Posterior cingulate gyrus (tissue), 11 donors: ENCODE results near the gene SLC12A3.
A peak's percentile ranks its signal among the peaks of the same experiment; 100 is the strongest.
"Not testable (repeated sequence)": the region's sequence is repeated elsewhere in the genome, so short reads cannot be mapped to it uniquely, and the experiment has no call there.

Experiments used
- DNase-seq, 10 donors: peaks; one replicate each; pipeline versions ENCODE4 v3.0.0 to v3.0.0-alpha.2; 2020 to 2021; ENCODE audit warnings: mixed read lengths in 3 of 10
- intact Hi-C: fragments of 100-400 bp; cut with DNase I; formaldehyde crosslinking; loops from one replicate; pipeline ENCODE4 v1.15.1; 2023

The SLC12A3 gene

DNA sequence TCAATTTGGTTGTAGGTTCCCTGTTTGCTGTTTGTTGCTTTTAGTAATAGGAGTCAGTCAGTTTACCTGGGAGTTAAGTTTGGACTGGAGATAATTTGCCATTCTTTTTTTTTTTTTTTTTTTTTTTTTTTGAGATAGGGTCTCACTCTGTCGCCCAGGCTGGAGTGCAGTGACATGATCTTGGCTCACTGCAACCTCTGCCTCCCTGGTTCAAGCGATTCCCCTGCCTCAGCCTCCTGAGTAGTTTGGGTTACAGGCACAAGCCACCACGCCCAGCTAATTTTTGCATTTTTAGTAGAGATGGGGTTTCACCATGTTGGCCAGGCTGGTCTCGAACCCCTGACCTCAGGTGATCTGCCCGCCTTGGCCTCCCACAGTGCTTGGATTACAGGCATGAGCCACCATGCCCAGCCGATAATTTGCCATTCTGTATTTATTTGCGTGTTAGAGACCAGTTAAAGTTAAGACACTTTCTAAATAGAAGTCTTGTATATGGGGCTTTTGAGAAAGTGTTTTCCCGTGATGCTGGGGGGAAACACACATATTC is 69.7 kb downstream of the SLC12A3 start:
- intact Hi-C loops = not testable (repeated sequence)

DNA sequence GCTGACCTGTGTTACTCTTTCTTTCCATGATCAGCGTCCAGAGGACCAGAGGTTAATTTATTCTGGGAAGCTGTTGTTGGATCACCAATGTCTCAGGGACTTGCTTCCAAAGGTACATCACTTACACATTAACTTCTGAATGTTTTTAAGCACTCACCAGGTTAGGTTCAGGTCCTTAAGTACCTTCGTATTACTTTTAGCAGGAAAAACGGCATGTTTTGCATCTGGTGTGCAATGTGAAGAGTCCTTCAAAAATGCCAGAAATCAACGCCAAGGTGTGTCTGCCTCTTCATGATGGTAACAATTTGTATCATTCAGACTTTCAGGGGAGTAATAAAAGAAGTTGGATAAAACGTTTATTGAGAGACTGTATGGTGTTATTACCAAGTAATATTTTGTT is 70.2 kb downstream of the SLC12A3 start:
- peak in 1 of 10 donors; percentile 5 for DNase-seq
- intact Hi-C loops = no loop called here

More for the DNA sequence above, 69.7 kb downstream of the SLC12A3 start:
- DNase-seq = peak in 1 of 10 donors; percentile 11

DNA sequence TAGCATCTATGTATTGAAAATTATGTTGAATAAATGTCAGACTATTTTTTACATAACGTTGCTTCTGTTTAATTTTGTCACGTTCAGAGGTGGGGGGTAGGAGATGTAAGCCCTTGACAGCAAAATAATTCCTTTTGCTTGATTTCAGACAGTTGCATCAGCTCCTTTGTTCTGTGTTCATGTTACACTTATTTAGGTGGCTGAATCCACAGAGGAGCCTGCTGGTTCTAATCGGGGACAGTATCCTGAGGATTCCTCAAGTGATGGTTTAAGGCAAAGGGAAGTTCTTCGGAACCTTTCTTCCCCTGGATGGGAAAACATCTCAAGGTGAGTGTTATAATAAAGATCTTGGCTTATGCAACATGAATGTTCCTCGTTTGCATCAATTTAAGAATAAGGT is 71.5 kb downstream of the SLC12A3 start:
- intact Hi-C loops = no loop called here
- no peak for DNase-seq

DNA sequence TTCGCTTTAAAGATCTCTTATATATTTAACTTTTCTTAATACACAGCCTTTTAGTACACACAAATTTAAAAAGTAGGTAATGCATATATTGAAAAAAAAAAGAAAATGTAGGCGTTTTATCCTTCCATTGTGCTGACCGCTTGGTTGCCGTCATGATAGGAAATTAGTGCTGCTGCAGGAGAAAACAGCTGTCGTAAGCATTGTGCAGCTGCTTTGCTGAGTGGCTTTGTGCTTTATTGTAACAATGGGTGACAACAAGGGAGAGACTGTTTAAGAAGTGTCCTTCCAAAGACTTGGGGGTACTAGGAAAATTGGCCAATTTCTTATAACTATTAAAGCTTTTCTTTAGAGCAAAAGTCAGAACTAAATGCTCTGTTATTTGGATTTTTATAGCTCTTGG is 71.9 kb downstream of the SLC12A3 start:
- DNase-seq = peak in 1 of 10 donors; percentile 80
- intact Hi-C loops = no loop called here

DNA sequence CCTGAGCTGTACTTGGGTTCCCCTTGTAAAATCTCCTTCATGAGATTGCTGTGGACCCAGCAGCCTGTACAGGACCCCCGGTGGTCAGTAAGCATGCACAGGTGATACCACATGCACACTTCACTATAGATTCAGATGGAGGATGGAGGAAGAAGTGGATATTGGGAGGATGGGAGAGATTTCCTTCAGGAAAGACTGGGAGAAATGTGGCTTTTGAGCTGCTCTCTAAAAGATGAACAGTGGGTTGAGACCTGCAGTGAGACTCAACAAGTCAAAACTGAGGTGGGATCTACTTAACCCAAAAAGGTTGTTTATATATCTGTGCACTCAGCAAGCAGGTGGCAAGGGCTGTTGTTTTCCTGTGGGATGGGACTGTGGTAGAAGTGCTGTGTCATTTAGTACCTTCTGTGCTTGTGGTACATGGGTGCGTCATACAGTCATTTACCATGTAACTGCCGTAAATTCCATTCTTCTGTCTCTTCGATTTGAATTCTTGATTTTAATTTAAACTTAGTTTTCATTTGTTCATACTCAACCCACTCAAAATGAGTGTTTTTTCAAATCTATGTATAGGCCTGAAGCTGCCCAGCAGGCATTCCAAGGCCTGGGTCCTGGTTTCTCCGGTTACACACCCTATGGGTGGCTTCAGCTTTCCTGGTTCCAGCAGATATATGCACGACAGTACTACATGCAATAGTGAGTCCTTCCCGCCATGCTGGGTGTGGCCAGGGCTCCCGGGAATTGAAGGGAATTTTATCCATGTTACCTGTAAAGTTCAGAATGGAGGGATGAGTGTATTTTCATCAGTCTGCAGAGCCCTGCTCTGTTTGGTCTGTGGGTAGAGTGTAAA is 73.9 kb downstream of the SLC12A3 start:
- intact Hi-C loops = no loop called here
- DNase-seq = peak in 1 of 10 donors; percentile 18

DNA sequence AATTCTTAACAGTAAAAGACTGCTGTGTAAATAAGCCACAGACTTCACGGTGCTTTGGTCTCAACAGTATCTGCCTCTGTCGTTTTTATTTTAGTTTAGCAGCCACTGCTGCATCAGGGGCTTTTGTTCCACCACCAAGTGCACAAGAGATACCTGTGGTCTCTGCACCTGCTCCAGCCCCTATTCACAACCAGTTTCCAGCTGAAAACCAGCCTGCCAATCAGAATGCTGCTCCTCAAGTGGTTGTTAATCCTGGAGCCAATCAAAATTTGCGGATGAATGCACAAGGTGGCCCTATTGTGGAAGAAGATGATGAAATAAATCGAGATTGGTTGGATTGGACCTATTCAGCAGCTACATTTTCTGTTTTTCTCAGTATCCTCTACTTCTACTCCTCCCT is 74.8 kb downstream of the SLC12A3 start:
- intact Hi-C loops = no loop called here
- DNase-seq = peak in 1 of 10 donors; percentile 16

DNA sequence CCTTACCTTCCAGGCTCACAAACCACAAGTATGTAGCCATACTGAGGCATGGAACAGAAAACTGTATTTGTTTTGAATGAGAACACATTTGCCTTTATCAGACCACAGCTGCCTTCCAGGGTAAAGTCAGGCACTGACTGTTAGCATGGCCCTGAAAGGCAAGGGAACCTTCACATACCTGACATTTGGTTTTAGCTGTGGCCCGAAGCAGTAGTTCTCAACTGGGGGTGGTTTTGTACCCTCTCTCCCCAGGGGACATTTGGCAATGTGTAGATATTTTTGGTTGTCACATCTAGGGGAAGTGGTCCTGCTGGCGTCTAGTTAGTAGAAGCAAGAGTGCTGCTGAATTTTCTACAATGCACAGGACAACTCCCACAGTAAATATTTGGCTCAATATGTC is 76.1 kb downstream of the SLC12A3 start:
- no peak for DNase-seq
- intact Hi-C loops = no loop called here

DNA sequence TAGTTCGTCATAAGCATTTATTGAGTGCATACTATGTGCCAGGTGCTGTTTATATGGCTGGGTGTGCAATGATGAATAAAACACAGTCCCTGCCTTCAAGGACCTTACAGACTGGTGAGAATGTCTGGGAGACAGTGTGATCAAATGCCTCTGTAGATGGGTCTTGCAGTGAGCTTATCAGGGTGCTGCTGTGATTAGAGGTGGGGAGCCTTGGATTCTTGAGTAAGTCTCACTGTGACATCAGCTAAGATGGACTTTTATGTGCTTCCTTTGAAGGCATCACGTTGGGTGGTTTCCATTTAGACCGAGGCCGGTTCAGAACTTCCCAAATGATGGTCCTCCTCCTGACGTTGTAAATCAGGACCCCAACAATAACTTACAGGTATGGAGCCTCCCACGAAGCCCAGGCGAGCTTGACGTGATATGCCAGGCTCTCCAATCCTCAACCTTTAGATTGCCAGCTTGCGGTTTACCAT is 76.9 kb downstream of the SLC12A3 start:
- intact Hi-C loops = no loop called here
- peak in 1 of 10 donors; percentile 25 for DNase-seq

DNA sequence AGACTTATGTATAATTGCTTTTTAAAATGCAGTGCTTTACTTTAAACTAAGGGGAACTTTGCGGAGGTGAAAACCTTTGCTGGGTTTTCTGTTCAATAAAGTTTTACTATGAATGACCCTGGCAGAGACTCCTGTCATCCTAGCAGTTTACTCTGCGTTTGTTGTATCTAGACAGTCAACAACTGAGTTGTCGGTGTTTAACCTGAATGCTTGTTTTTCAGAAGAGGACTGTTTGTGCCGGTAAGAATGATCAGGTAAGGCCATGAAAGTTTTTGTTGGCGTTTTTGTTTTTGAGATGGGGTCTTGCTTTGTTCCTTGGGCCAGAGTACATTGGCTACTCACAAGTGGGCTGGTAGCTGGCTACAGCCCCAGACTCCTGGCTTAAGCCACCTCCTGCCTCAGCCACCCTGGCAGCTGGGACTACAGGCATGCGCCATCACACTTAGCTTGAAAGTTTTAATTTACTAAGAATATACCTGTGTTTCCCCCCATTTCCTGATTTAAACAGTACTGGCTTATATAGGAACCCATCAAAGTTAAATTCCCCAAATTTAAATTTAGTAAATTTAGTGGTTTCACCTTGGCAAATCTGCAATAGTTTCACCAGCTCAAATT is 78.9 kb downstream of the SLC12A3 start:
- DNase-seq = no peak
- intact Hi-C loops = no loop called here

DNA sequence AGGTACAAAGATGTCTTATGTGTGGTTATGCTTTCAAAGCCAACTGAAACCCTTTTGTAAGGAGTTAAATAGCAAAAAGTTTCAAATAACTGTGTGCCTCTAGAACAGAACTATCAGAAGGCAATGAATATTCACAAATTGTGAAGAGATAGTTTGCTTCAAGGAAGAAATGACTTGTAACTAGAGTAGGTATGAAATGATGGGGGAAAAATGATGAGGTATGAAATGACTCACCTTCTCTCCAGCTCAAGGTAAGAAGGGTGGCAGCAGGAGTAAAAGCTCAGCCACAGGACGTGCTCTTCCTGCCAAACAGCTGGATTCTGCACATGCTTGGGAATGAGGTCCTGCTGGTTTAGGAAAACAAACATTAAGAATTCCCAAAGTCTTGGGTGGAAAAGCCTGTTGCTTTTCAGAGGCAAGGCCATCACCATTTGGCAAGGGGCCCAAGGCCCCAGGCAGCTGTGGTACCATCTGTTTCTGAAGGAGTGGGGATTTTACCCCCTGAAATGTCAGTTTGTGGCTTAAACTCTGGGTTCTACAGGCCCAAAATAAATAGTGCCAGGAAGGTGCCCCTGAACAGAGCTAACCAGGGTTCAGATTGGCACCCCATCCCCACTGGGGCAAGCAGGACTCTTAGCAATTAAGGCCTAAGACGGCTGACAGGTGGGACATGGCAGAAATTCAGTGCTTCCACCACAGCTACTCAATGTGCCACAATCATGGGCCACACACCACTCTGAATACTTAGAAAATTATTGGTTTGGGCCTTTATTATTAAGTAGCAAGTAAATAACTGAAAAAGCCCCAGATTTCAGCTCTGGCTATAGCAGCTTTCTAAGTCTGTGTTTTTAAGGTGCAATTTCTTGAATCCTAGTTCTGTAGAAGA is 80.2 kb downstream of the SLC12A3 start:
- DNase-seq = no peak
- intact Hi-C loops = no loop called here

DNA sequence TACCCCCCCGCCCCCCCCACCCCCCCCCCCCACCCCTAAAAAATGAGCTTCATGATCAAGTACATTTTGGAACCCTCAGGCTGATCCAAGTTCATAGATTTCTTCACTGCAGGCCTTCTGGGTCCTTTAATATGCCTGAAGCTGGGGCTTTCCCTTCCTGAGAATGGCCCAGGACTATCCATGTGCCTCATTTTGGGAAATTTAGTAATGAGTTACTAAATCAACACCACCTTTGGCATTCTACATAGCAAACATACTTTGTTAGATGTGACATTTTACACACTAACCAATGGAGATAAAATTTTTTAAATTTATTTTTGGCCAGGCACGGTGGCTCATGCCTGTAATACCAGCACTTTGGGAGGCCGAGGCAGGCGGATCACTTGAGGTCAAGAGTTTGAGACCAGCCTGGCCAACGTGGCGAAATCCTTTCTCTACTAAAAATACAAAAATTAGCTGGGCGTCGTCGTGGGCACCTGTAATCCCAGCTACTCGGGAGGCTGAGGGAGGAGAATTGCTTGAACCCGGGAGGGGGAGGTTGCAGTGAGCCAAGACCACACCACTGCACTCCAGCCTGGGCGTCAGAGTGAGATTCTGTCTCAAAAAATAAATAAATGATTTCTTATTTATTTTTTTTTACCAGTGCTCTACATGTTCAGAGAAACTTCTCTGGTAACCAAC is 81.0 kb downstream of the SLC12A3 start:
- intact Hi-C loops = no loop called here
- DNase-seq = no peak

DNA sequence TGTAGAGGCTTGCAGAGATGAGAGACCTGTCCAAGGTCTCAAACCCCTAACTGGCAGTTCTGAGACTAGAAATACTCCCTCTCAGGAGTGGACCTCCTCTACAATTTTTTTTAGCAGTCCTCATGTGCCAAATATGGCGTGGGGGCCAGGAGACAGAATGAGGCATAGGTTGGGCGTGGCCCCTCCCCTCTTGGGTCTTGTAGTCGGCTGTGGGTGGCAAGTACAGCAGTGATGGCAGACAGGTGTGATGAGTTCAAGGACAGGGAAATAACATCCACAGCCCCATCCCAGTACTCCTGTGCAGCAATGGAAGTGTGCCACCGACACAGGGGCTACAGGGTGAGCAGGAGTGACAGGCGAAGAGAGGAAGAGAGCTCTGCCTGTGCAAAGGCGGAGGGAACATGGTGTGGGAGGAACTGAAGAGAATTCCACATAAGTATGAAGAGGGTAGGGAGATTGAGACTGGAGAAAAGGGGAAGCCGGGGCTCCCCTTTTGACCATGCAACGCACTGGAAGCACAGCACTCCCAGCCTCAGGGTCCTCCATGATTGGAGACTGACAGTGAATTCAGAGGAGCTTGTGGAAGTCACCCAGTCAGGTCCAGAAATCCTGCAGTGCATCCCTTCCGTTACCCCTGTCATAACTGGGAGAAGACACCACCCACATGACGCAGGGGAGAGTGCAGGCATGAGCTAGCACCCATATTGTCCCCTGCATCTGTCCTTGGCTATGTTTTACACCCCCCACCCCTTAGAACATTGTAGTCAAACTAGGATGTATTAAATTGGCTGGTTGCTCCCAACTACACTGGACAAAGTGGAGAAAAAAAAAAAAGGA is 82.0 kb downstream of the SLC12A3 start:
- DNase-seq = no peak

DNA sequence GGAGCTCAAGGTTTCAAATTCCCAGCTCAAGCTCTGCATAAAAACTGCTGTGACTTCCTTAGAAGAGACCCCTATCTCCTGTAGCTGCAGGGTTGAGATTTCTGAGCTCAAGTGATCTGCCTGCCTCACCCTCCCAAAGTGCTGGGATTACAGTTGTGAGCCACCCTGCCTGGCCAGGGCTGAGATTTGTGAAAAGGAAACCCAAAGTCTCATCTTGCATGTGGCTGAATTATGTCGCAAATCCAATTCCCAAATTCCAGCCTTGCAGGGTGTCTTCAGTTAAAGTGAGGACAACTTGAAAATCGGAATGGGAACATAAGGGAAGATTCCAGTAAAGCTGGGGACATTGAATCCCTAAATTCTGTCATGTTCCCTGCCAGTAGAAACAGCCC is 82.6 kb downstream of the SLC12A3 start:
- intact Hi-C loops = no loop called here
- no peak for DNase-seq

More for the DNA sequence above, 82.0 kb downstream of the SLC12A3 start:
- intact Hi-C loops = no loop called here

DNA sequence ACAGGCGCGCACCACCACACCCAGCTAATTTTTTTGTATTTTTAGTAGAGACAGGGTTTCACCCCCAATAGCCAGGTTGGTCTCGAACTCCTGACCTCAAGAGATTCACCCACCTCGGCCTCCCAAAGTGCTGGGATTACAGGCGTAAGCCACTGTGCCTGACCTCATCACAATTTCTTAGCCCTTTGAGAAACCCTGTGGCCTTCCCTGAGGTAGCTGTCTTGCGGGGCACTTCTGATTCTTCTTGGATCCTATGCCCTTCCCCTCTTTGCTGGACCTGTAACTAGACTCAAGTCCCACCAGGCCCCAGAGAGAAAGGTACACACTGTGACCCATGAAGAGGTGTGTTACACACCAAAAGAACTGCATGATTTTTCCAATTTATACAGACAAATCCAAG is 83.2 kb downstream of the SLC12A3 start:
- intact Hi-C loops = no loop called here
- no peak for DNase-seq

DNA sequence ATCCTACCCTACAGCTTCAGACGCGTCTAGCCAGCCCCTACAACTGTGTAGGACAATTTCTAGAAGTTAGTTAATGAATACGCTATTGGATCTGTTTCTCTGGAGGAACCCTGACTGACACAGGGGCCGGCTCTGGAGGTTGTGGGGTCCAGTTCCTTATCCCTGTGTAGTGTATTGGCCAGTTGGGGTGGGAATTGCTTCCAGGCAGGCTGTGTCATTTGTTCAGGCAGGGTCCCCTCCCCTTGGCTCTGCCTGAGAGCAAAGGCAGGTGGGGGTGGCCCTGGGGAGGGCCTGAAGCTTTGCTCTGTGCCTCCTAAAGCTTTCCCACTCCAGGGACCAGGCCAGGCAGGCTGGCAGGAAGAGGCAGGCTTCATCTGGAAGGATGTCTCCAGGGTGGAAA is 85.0 kb downstream of the SLC12A3 start:
- DNase-seq = peak in 1 of 10 donors; percentile 42
- intact Hi-C loops = loop anchor here (5.0 kb wide), 1 partner anchor 83 kb away; the partner anchor contains the start of gene SLC12A3

DNA sequence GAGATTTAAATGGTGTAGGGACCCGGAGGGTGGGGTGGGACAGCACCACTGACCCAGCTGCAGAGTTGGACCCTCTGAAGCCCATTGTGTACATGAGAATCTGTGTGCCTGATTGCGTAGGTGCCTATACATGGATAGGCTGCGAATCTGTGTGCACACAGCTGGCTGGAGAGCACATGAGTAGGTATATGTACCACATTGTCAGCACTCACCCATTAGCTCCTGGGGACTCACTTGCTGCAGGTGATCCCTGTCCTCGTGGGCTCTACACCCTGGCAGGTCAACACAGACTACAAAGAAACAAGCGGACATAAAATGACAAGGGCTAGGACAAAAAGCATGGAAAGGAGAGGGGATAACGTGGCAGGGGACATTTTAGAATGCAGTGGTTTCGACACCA is 85.4 kb downstream of the SLC12A3 start:
- peak in 1 of 10 donors; percentile 9 for DNase-seq
- intact Hi-C loops = loop anchor here (5.0 kb wide), 1 partner anchor 83 kb away; the partner anchor contains the start of gene SLC12A3

DNA sequence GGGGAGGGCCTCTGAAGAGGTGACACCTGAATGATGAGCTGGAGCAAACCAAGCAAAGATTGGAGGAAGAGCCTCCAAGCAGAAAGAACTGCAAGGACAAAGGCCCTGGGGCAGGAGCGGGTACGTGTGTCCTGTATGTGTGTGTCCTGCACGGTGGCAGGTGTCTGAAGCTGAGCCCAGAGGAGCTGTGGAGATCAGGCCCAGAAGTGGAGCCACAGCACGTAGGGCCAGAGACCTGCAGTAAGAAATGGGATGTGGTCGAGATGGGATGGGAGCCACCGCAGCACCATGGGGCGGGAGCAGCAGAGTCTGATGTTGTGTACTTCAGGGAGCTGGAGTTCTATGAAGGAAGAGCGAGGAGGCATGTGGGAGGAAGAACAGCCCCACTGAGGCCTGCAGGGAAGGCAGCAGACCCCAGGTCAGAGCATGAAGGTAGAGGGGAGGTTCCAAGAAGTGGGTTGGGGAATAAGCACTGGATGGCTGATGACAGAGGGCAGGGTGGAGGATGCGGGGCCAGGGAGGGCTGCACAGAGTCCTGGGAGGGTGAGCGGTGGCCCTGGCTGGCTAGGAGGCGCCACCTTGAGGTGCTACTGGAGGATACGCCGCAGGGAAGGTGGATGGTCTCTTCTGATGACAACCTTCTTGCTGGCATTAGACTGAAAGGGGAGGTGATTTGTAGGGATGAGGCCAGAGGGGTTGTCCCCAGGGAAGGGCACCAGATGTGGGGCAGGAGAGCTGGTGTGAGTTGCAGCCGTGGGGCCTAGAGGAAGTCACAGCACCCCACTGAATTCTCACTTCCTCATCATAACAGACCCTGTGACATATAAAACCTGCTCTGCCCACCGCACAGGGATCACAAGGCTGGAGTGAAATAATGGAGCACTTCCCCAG is 86.1 kb downstream of the SLC12A3 start:
- intact Hi-C loops = loop anchor here (5.0 kb wide), 1 partner anchor 84 kb away; the partner anchor contains the start of gene SLC12A3
- DNase-seq = peak in 2 of 10 donors; percentile 29 to 75

DNA sequence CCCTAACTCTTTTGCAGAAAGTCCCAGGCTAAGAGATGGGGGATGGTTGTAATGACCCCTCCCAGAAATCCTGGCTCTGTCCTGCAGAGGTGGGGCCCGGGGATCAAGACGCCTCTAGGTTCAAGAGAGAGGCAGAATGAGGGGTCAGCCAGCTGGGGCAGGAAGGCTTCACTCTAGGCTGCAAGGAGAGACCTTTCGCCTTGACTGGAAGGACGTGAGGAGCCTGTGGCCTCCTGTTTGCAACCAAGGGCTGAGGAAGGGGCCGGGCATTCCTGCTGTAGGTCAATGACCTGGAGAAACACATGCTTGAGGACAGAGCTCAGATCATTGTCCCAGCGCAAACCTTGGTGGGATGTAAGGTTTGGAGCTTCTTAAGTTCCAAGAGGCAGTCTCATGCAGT is 88.0 kb downstream of the SLC12A3 start:
- DNase-seq = no peak
- intact Hi-C loops = loop anchor here (5.0 kb wide), 1 partner anchor 86 kb away; the partner anchor contains the start of gene SLC12A3
